SK-N-SH (cell line): ENCODE results near the gene SMAD4. TPM values are rescaled to one million over a fixed set of nuclear protein-coding genes. Genes with fewer than 3 reads are reported as not detected.

Source experiments
- CTCF ChIA-PET: fragments of 300-600, 350-600 bp; formaldehyde crosslinking; extraction: SDS; loops from one replicate; lab custom pipeline; 2021; lab: Yijun Ruan, JAX
- POLR2A ChIA-PET: fragments of 350-600 bp; sonication (Branson Sonifier 250); formaldehyde crosslinking; extraction: SDS; loops from one replicate; lab custom pipeline; 2020; ENCODE audit warnings: antibody characterized with exemption, inconsistent platforms; lab: Yijun Ruan, JAX
- DNase-seq: peaks from one replicate; pipeline ENCODE4 v3.0.0; 2012
- H2AFZ ChIP-seq: fragments of 200-600 bp; sonication (generic); 2 replicates; pipeline ENCODE4 v1.8.1; 2016; ENCODE audit warnings: antibody characterized with exemption, mild to moderate bottlenecking, low read depth
- H3F3A ChIP-seq: fragments of 200-600 bp; sonication (generic); replicated peaks from 2 replicates; pipeline ENCODE3; 2016; ENCODE audit warnings: antibody characterized with exemption, mild to moderate bottlenecking; ENCODE audit not compliant: insufficient read depth
- H3K27ac ChIP-seq, 2 experiments: fragments of 200-500 bp in 1 of 2; fragments of 200-600 bp in 1 of 2; sonication (Bioruptor generic) in 1 of 2; sonication (generic), shearing (Covaris generic) in 1 of 2; 2 replicates each; pipeline versions ENCODE4 v1.5.1 to v1.6.1; 2014 to 2016; ENCODE audit warnings: low read depth in 2 of 2, inconsistent platforms in 1 of 2, low read length in 1 of 2, mild to moderate bottlenecking in 1 of 2, mixed read lengths in 1 of 2
- H3K27me3 ChIP-seq: fragments of 200-600 bp; sonication (generic), shearing (Covaris generic); 2 replicates; pipeline ENCODE4 v1.6.1; 2016; ENCODE audit warnings: mixed run types; ENCODE audit not compliant: insufficient read depth
- H3K36me3 ChIP-seq, 2 experiments: fragments of 200-500 bp in 1 of 2; fragments of 200-600 bp in 1 of 2; sonication (Bioruptor generic) in 1 of 2; sonication (generic) in 1 of 2; replicated peaks in 1 of 2; 2 replicates each; pipeline versions ENCODE3 to v1.5.1; 2014 to 2016; ENCODE audit warnings: low read length in 1 of 2, mild to moderate bottlenecking in 1 of 2; ENCODE audit not compliant: insufficient read depth in 2 of 2, control insufficient read depth in 1 of 2
- H3K4me1 ChIP-seq, 2 experiments: fragments of 200-500 bp in 1 of 2; fragments of 200-600 bp in 1 of 2; sonication (Bioruptor generic) in 1 of 2; sonication (generic), shearing (Covaris generic) in 1 of 2; 2 replicates each; pipeline versions ENCODE4 v1.5.1 to v1.6.1; 2014 to 2016; ENCODE audit warnings: low read depth in 1 of 2, low read length in 1 of 2, mixed run types in 1 of 2; ENCODE audit not compliant: insufficient read depth in 2 of 2, control insufficient read depth in 1 of 2
- H3K4me2 ChIP-seq: fragments of 200-600 bp; sonication (generic), shearing (Covaris generic); 2 replicates; pipeline ENCODE4 v1.6.1; 2017; ENCODE audit warnings: mixed run types
- H3K4me3 ChIP-seq, 2 experiments: fragments of 200-500 bp in 1 of 2; fragments of 200-600 bp in 1 of 2; sonication (Bioruptor generic) in 1 of 2; sonication (generic), shearing (Covaris generic) in 1 of 2; 2 replicates each; pipeline versions ENCODE4 v1.5.1 to v1.8.1; 2014 to 2016; ENCODE audit warnings: low read depth in 2 of 2, inconsistent platforms in 1 of 2, low read length in 1 of 2, mild to moderate bottlenecking in 1 of 2, mixed read lengths in 1 of 2, moderate library complexity in 1 of 2
- H3K79me2 ChIP-seq: fragments of 200-600 bp; sonication (generic); 2 replicates; pipeline ENCODE4 v1.8.1; 2017; ENCODE audit warnings: mild to moderate bottlenecking; ENCODE audit not compliant: insufficient read depth
- H3K9ac ChIP-seq: fragments of 200-600 bp; sonication (generic); 2 replicates; pipeline ENCODE4 v1.6.1; 2017; ENCODE audit warnings: mixed run types
- H3K9me2 ChIP-seq: fragments of 200-600 bp; sonication (generic); 2 replicates; pipeline ENCODE4 v1.6.1; 2017; ENCODE audit warnings: mixed run types
- H3K9me3 ChIP-seq: fragments of 200-600 bp; sonication (generic); 2 replicates; pipeline ENCODE4 v1.6.1; 2017; ENCODE audit warnings: mixed run types, mild to moderate bottlenecking, moderate library complexity
- H4K20me1 ChIP-seq: fragments of 200-600 bp; sonication (generic); 2 replicates; pipeline ENCODE4 v1.6.1; 2017; ENCODE audit warnings: mild to moderate bottlenecking, mixed run types; ENCODE audit not compliant: insufficient read depth
- CHD2 ChIP-seq: fragments of 150-350 bp; IDR thresholded peaks from 2 replicates; pipeline ENCODE4 v1.6.1; 2018; ENCODE audit warnings: low read length; ENCODE audit not compliant: partially characterized antibody
- CTCF ChIP-seq: fragments of 200-600 bp; sonication (generic); IDR thresholded peaks from 2 replicates; pipeline ENCODE4 v1.6.1; 2017; ENCODE audit warnings: antibody characterized with exemption, mild to moderate bottlenecking, moderate library complexity
- EP300 ChIP-seq, 2 experiments: IDR thresholded peaks; 2 replicates each; pipeline versions ENCODE4 v1.4.0 to v1.6.1; 2012; ENCODE audit warnings: borderline replicate concordance in 1 of 2, low read depth in 1 of 2, low read length in 1 of 2
- EZH2phosphoT487 ChIP-seq: fragments of 200-600 bp; sonication (generic); IDR thresholded peaks from 2 replicates; pipeline ENCODE4 v1.6.1; 2017; ENCODE audit warnings: low read depth, mixed run types, mild to moderate bottlenecking, antibody characterized with exemption, moderate library complexity, borderline replicate concordance
- FOSL2 ChIP-seq: IDR thresholded peaks from 2 replicates; pipeline ENCODE4 v1.4.0; 2012; ENCODE audit warnings: low read depth, mild to moderate bottlenecking, moderate library complexity, borderline replicate concordance
- FOXM1 ChIP-seq: IDR thresholded peaks from 2 replicates; pipeline ENCODE4 v1.4.0; 2012; ENCODE audit warnings: low read depth, mild to moderate bottlenecking
- GABPA ChIP-seq: IDR thresholded peaks from 2 replicates; pipeline ENCODE4 v1.4.0; 2012; ENCODE audit warnings: low read depth, mild to moderate bottlenecking
- GATA2 ChIP-seq: sonication (generic); formaldehyde crosslinking; IDR thresholded peaks from 2 replicates; pipeline ENCODE4 v1.5.0; 2020; ENCODE audit warnings: mild to moderate bottlenecking, missing genetic modification reagents
- MAX ChIP-seq: IDR thresholded peaks from 2 replicates; pipeline ENCODE4 v1.4.0; 2012; ENCODE audit warnings: low read depth
- NRF1 ChIP-seq: IDR thresholded peaks from 2 replicates; pipeline ENCODE4 v1.6.1; 2012; ENCODE audit warnings: low read depth, mild to moderate bottlenecking, low read length
- POLR2AphosphoS5 ChIP-seq: IDR thresholded peaks from 2 replicates; pipeline ENCODE4 v1.6.1; 2012; ENCODE audit warnings: low read depth, low read length
- RCOR1 ChIP-seq: fragments of 150-350 bp; IDR thresholded peaks from 2 replicates; pipeline ENCODE4 v1.6.1; 2017; ENCODE audit warnings: antibody characterized with exemption, low read length
- REST ChIP-seq: IDR thresholded peaks from 2 replicates; pipeline ENCODE4 v1.6.1; 2012; ENCODE audit warnings: mild to moderate bottlenecking, low read depth, low read length, moderate library complexity
- RFX5 ChIP-seq: IDR thresholded peaks from 2 replicates; pipeline ENCODE4 v1.6.1; 2012; ENCODE audit warnings: mild to moderate bottlenecking, improper control_type of control experiment, low read length
- RXRA ChIP-seq: IDR thresholded peaks from 2 replicates; pipeline ENCODE4 v1.4.0; 2012; ENCODE audit warnings: low read depth, mild to moderate bottlenecking, borderline replicate concordance
- SIN3A ChIP-seq: IDR thresholded peaks from 2 replicates; pipeline ENCODE4 v1.6.1; 2012; ENCODE audit warnings: low read depth, mild to moderate bottlenecking, low read length, moderate library complexity, borderline replicate concordance
- SMC3 ChIP-seq: IDR thresholded peaks from 2 replicates; pipeline ENCODE4 v1.6.1; 2012; ENCODE audit warnings: low read depth, low read length, improper control_type of control experiment
- TCF12 ChIP-seq: IDR thresholded peaks from 2 replicates; pipeline ENCODE4 v1.4.0; 2012
- YY1 ChIP-seq: IDR thresholded peaks from 2 replicates; pipeline ENCODE4 v1.4.0; 2012; ENCODE audit warnings: low read depth, mild to moderate bottlenecking
- WGBS: methylation state at CpG from one replicate; pipeline ENCODE4 v1.1.6; 2017; ENCODE audit warnings: low lambda C conversion rate; 5-methylcytosine and 5-hydroxymethylcytosine counted together
- polyA plus RNA-seq, 3 experiments: library from polyadenylated mRNA; depleted of rRNA; stranded (reverse); fragments of >200 nt; gene quantifications; 2 replicates each; pipeline ENCODE4 v1.2.3, GENCODE V29; 2012
- TF ChIP-seq, protein P1 (sequence below): fragments of 150-350 bp; IDR thresholded peaks from 2 replicates; pipeline ENCODE4 v1.6.1; 2016; ENCODE audit warnings: mild to moderate bottlenecking, low read depth, low read length

Gene SMAD4
- polyA plus RNA-seq, 1 of the 3 experiments (the other 2 are of a cell fraction), result 43.3 TPM

DNA sequence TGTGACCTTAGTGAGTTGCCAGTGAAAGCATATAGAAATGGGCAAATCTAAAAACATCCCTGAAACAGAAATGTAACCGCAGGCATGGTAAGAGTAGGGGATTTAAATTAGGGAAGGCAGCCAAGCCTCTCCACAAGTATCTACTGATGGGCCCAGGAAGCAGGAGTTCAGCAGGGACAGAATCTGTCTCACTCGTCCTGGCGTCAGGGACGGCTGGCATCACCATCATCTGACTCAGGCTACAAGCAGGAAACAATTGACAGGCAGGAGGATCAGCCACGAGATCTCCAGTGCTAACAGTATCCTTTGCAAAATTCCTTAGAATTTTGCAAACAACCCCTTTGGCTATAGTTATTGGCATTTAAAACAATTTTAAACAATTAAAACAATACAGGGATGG is 61.3 kb downstream of the SMAD4 start:
- no peak overlapping the region for H2AFZ ChIP-seq
- no peaks in the 10 kb centered on the region for H3K4me1 ChIP-seq
- H3K4me2 ChIP-seq, result no peak overlapping the region
- no peaks in the 10 kb centered on the region for H4K20me1 ChIP-seq
- peaks cover 21% of the 10 kb centered on the region for H3F3A ChIP-seq
- peaks cover 8% of the 10 kb centered on the region; the same call in 1 of the 2 replicates for H3K9me3 ChIP-seq
- TF ChIP-seq RFX5 (no peak), SIN3A (no peak)
- no peak for DNase-seq
- POLR2A ChIA-PET, result no interaction called here
- H3K4me3 ChIP-seq, result no peak overlapping the region
- no peak overlapping the region for H3K27ac ChIP-seq
- H3K36me3 ChIP-seq, result peaks cover 6 to 26% of the 10 kb centered on the region in 2 experiments
- WGBS, result 85% methylated on average over 5 of the region's 5 CpGs
- H3K79me2 ChIP-seq, result no peaks in the 10 kb centered on the region
- H3K9ac ChIP-seq, result no peak overlapping the region
- no peaks in the 10 kb centered on the region for H3K9me2 ChIP-seq
- CTCF ChIA-PET, result interaction anchor here (0.9 kb wide), 1 partner anchor 271 kb away, joined by 4 read pairs; the partner anchor contains the start of gene MRO
- H3K27me3 ChIP-seq, result no peaks in the 10 kb centered on the region

DNA sequence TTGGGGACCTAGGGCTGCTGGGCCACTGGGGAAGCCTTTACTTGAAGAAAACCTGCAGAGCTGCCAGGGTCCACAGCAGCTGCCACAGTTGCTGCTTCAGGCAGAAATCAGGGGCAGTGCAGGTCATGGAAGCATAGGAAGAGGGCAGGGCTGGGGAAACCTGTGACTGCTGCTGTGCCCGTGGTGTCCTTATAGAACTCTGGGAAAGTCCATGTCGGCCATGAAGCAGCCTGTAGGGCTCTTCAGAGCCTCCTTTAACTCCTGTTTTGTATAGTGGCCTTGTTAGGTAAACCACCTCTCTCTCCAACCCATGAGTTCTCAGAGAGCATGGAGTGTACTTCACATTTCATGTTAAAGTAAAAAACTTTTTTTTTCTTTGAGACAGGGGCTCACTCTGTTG is 62.1 kb downstream of the SMAD4 start:
- Histone ChIP-seq H3K4me3 (no peak overlapping the region), H3K27me3 (no peaks in the 10 kb centered on the region), H3K36me3 (peaks cover 0 to 18% of the 10 kb centered on the region in 2 experiments), H3K4me1 (no peaks in the 10 kb centered on the region), H3K4me2 (no peak overlapping the region), H3K9me2 (no peaks in the 10 kb centered on the region), H3F3A (peaks cover 21% of the 10 kb centered on the region), H3K9me3 (peaks cover 7% of the 10 kb centered on the region; the same call in 1 of the 2 replicates), H2AFZ (no peak overlapping the region), H4K20me1 (no peaks in the 10 kb centered on the region), H3K27ac (no peak overlapping the region), H3K79me2 (no peaks in the 10 kb centered on the region), H3K9ac (no peak overlapping the region)
- TF ChIP-seq RFX5, result no peak
- TF ChIP-seq MAX, result no peak
- no peak for TF ChIP-seq YY1
- no peak for TF ChIP-seq GABPA
- TF ChIP-seq, protein P1, sequence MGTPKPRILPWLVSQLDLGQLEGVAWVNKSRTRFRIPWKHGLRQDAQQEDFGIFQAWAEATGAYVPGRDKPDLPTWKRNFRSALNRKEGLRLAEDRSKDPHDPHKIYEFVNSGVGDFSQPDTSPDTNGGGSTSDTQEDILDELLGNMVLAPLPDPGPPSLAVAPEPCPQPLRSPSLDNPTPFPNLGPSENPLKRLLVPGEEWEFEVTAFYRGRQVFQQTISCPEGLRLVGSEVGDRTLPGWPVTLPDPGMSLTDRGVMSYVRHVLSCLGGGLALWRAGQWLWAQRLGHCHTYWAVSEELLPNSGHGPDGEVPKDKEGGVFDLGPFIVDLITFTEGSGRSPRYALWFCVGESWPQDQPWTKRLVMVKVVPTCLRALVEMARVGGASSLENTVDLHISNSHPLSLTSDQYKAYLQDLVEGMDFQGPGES, result no peak
- TF ChIP-seq TCF12, result no peak
- no peak for TF ChIP-seq GATA2
- TF ChIP-seq POLR2AphosphoS5, result no peak
- TF ChIP-seq CTCF, result no peak
- TF ChIP-seq SMC3, result no peak
- TF ChIP-seq SIN3A, result no peak
- no peak for TF ChIP-seq RXRA
- TF ChIP-seq EZH2phosphoT487, result no peak
- no peak for TF ChIP-seq REST
- TF ChIP-seq NRF1, result no peak
- TF ChIP-seq CHD2, result no peak
- no peak for TF ChIP-seq FOSL2
- no peak for TF ChIP-seq EP300 (IDR thresholded peaks at IDR 0.05; ENCODE audit: borderline replicate concordance in 1 of 2, low read depth in 1 of 2, low read length in 1 of 2)
- TF ChIP-seq FOXM1, result no peak
- TF ChIP-seq RCOR1, result no peak
- ChIA-PET CTCF (no interaction called here), POLR2A (no interaction called here)
- DNase-seq, result no peak
- WGBS, result 40% methylated on average over 2 of the region's 2 CpGs
